C4-2B (cell line): ENCODE measurements around the gene XXYLT1.

Source experiments
- H3K27ac ChIP-seq: fragments of 450-650 bp; 2 replicates; pipeline ENCODE4 v1.5.1; 2017
- ZFX ChIP-seq: fragments of 450-650 bp; IDR thresholded peaks from 2 replicates; pipeline ENCODE4 v1.6.1; 2017
- TF ChIP-seq, protein P1 (sequence below): fragments of 450-650 bp; conservative IDR thresholded peaks from 2 replicates; pipeline ENCODE4 v1.5.1; 2017; ENCODE audit warnings: mild to moderate bottlenecking

XXYLT1 gene

DNA sequence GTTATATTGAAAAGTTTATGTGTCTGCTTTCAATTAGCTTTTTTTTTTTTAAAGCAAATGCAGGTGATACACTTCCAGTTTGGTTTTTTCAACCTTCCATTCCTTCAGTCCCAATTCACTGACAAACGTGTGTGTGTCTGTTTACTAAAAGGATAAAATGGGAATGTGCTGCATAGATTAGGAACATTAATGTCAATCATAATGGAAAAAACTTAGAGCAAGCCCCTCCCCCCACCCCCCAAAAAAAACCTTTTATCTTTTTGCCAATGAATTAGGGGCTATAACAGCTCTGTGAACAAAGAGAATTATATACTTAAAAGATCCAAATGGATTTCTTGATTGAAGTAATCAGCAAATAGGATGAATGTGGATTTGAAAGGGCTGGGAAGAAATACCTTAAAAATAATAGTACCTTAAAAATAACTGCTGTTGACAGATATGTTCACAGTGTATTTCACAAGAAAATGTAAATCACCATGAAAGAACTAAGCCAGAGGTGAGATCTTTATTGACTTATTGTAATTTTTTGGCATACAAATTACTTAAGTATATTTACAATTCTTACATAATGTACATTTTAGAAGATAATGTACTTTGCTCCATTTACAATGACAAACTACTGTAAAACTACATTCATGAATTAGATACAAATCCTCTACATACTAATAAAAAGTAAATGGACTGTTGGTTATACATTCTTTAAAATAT, 3.5 kb upstream of the XXYLT1 start:
- H3K27ac ChIP-seq: no peak overlapping the region
- TF ChIP-seq, protein P1, sequence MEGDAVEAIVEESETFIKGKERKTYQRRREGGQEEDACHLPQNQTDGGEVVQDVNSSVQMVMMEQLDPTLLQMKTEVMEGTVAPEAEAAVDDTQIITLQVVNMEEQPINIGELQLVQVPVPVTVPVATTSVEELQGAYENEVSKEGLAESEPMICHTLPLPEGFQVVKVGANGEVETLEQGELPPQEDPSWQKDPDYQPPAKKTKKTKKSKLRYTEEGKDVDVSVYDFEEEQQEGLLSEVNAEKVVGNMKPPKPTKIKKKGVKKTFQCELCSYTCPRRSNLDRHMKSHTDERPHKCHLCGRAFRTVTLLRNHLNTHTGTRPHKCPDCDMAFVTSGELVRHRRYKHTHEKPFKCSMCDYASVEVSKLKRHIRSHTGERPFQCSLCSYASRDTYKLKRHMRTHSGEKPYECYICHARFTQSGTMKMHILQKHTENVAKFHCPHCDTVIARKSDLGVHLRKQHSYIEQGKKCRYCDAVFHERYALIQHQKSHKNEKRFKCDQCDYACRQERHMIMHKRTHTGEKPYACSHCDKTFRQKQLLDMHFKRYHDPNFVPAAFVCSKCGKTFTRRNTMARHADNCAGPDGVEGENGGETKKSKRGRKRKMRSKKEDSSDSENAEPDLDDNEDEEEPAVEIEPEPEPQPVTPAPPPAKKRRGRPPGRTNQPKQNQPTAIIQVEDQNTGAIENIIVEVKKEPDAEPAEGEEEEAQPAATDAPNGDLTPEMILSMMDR: no peak
- TF ChIP-seq ZFX: no peak

DNA sequence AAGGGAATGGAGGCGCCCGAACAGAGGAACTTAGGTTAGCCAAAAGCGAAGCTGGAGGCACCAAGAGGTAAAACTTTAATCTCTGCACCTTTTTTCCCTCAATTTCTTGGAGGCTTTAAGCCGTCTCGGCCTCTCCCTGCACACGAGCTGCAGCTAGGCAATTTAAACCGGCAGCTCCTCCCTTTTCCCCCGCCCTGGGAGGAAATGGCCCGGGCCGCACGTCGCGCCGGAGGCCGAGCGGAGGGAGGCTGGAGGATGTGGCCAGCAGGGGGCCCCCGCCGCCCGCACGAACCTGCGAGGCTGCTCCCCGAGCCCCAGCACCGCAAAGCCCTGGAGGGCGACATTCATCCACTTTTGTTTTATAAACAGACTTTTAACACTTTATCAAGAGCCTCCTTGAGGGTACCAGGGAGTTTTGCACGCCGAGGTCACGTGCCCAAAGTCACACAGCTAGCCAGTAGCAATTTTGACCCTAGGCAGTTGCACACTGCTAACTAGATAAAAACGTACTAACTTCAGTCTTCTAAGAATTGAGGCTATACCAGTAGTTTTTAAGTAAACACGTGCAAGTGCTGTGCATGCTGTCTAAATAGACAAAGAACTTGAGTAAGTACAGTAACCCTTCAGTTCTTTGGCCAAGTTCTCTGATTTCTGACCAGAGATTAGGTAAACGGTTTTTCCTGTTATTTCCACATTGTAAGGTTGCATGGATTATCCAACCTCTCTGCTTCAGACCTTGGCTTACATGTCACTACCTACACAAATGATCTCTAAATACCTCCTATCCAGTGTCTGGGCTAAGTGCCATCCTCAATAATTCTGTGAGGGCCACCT, 668 bp upstream of the XXYLT1 start:
- TF ChIP-seq, protein P1: peak; percentile 98
- TF ChIP-seq ZFX: no peak
- peak overlapping the region; percentile 77 for H3K27ac ChIP-seq

DNA sequence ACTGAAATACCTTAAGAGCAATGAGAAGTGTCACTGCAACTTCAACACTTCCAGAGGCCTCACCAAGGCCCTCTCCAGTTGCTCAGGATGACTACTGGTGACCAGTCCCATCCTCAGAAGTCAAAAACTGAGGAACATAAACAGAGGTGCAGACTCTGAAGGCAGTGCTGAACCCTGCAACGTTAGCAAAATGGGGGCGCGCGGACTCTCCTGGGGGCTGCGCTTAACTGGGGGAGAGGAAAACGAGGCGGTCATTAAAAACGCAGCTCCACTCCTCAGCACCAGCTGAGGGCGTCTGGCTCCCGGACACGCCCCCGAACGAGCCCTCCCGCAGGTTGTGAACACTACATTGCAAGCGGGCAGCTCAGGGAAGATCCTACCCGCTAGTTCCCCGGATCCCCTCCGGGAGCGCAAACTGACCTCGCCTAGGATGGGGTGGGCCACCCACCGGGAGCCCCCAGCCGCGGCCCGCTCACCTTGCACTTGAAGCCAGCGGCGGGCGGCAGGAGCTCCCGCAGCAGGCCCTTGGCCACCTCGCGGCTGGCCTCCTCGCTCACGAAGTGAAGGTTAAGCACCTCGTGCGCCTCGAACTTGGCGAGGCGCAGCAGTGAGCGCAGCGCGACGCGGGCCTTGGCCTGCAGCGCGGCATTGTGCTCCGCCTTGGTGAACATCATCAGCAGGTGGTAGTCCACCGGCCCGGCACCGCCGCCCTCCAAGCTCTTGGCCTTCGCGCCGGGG, 711 bp downstream of the XXYLT1 start:
- H3K27ac ChIP-seq: peak overlapping the region; percentile 77
- TF ChIP-seq ZFX: no peak
- TF ChIP-seq, protein P1: peak; percentile 28

DNA sequence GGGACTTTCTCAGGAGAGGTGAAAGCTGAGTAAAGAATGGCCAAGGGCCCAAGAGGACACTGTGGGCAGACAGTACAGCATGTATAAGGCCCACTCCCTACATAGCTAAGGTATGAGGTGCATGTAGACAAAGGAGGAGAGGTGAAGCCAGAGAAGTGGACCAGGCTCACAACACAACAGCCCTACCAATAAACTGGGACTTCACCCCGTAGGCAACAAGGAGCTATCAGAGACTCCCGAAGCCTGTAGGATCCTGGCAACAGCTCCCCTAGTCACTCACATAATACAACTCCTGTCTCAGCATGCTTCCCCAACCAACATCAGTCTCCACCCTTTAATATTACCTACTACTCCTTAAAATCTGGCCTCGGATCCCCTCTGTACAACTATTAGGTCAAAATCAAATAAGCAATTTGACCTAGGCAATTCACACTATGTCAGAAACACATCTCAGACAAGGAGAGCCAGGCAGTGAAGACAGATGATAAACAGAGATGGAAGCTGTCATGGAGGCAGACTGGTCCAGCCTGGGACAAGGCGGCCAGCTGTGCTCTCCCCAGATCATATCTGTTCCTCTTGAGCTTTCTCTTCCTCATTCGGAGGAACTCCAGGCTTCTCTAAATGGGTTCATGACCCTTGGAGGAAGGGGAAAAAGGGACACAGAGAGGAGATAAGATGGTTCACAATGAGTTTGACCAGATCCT, 1.4 kb downstream of the XXYLT1 start:
- H3K27ac ChIP-seq: peak overlapping the region; percentile 77
- TF ChIP-seq, protein P1: no peak
- TF ChIP-seq ZFX: no peak

DNA sequence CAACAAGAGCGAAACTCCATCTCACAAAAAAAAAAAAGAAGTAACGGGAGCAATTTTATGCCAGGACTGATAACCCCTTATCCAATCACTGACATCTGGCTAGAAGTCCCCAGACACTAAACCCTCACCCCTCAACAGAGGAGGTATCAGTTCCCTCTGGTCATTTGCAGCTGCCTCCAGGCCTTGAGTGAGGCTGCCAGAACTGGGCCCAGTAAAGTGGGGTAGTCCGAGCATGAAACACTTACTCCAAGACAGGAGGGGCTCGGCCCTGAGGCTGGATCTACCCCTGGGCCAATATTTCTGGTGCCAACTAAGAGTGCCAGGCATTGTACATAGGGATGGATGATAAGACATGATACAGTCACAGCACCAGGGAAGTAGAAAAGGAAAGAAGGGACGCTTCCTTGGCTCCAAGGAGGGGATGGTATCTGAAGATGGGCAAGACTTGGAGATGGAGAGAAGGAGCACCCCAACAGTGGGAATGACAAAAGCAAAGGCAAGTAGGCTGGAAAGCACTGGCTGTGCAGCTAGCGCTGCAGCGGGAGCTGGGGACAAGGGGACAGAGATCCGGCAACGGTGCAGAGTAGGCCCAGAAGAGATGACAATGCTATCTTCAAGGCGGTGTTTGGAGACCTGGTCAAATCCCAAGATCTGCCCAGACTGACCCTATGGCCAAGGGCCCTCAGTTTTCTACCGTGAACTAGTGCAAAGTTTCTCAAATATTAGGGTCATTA, 2.2 kb downstream of the XXYLT1 start:
- H3K27ac ChIP-seq: no peak overlapping the region
- no peak for TF ChIP-seq ZFX
- TF ChIP-seq, protein P1: no peak

DNA sequence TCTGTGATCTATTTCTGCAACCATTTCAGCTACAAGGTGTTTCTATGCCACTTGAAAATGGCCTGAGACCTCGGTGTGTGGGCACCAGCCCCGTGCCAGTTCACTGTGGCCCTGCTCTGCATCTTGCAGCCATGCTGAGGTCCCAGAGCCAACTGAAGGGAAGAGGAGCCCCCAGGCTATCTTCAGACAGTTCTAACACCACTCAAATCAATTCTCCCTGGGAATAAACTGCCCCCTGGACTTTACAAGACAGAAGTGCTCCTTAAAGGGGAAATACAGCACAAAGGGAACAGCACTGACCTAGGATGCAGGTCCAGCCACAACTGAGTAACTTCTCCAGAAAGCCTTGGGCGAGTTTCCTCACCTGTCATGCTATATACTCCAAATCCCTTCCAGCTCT, 3.9 kb downstream of the XXYLT1 start:
- TF ChIP-seq ZFX: no peak
- TF ChIP-seq, protein P1: no peak

More for the DNA sequence above, 3.9 kb downstream of the XXYLT1 start:
- H3K27ac ChIP-seq: no peak overlapping the region
